PC-9 (cell line): Measurements from ENCODE around the gene MYO1F. TPM values are rescaled to one million over a fixed set of nuclear protein-coding genes. Genes with fewer than 3 reads are reported as not detected.

Source experiments
- BruUV-seq: library from RNA; stranded (reverse); fragments of 400-500 nt; replicated peaks from 2 replicates; lab custom pipeline; 2021; lab: Mats Ljungman, UMichigan
- CTCF ChIA-PET: fragments of 300-600 bp; sonication (Branson Sonifier 250); formaldehyde crosslinking; loops from one replicate; lab custom pipeline; 2022; ENCODE audit warnings: antibody characterized with exemption; lab: Charles Lee
- POLR2A ChIA-PET: fragments of 300-600 bp; sonication (Branson Sonifier 250); formaldehyde crosslinking; loops from one replicate; lab custom pipeline; 2022; ENCODE audit warnings: antibody characterized with exemption; ENCODE audit not compliant: unreplicated experiment; lab: Charles Lee
- DNase-seq, 2 experiments: peaks; one replicate each; pipeline versions ENCODE4 v3.0.0 to v3.0.0-alpha.2; 2015 to 2022; ENCODE audit warnings: mixed read lengths in 1 of 2
- H2AFZ ChIP-seq: fragments of 200-600 bp; sonication (generic); 2 replicates; pipeline ENCODE4 v1.8.1; 2017; ENCODE audit warnings: antibody characterized with exemption
- H3F3A ChIP-seq: fragments of 200-600 bp; sonication (generic); 2 replicates; pipeline ENCODE4 v1.8.1; 2017; ENCODE audit warnings: antibody characterized with exemption, mild to moderate bottlenecking, low read depth; ENCODE audit not compliant: insufficient read depth
- H3K27ac ChIP-seq: fragments of 200-600 bp; sonication (generic); 2 replicates; pipeline ENCODE4 v1.6.1; 2016; ENCODE audit warnings: mixed run types
- H3K27me3 ChIP-seq: fragments of 200-600 bp; sonication (generic); 2 replicates; pipeline ENCODE4 v1.6.1; 2016; ENCODE audit warnings: low read depth, mixed run types; ENCODE audit not compliant: insufficient read depth
- H3K36me3 ChIP-seq: fragments of 200-600 bp; sonication (generic); 2 replicates; pipeline ENCODE4 v1.6.1; 2016; ENCODE audit warnings: low read depth, mixed run types
- H3K4me1 ChIP-seq: fragments of 200-600 bp; sonication (generic); replicated peaks from 2 replicates; pipeline ENCODE4 v1.6.1; 2016; ENCODE audit warnings: mixed run types; ENCODE audit not compliant: insufficient read depth
- H3K4me2 ChIP-seq: fragments of 200-600 bp; sonication (generic); 2 replicates; pipeline ENCODE4 v1.6.1; 2017; ENCODE audit warnings: mixed run types
- H3K4me3 ChIP-seq: fragments of 200-600 bp; sonication (generic); 2 replicates; pipeline ENCODE4 v1.6.1; 2016; ENCODE audit warnings: mixed run types
- H3K79me2 ChIP-seq: fragments of 200-600 bp; sonication (generic); 2 replicates; pipeline ENCODE4 v1.6.1; 2017; ENCODE audit warnings: low read depth, mixed run types
- H3K9me2 ChIP-seq: fragments of 200-600 bp; sonication (generic); 2 replicates; pipeline ENCODE4 v1.8.1; 2017; ENCODE audit warnings: mild to moderate bottlenecking; ENCODE audit not compliant: insufficient read depth
- H3K9me3 ChIP-seq: fragments of 200-600 bp; sonication (generic); 2 replicates; pipeline ENCODE4 v1.8.1; 2016; ENCODE audit warnings: low read depth; ENCODE audit not compliant: insufficient read depth
- H4K20me1 ChIP-seq: fragments of 200-600 bp; sonication (generic); 2 replicates; pipeline ENCODE4 v1.8.1; 2017; ENCODE audit not compliant: insufficient read depth
- CTCF ChIP-seq: fragments of 200-600 bp; sonication (generic); conservative IDR thresholded peaks from 2 replicates; pipeline ENCODE4 v1.6.1; 2017; ENCODE audit warnings: mixed run types, antibody characterized with exemption, mild to moderate bottlenecking, moderate library complexity
- EZH2 ChIP-seq: fragments of 200-600 bp; sonication (generic); IDR thresholded peaks from 2 replicates; pipeline ENCODE4 v1.8.0; 2017; ENCODE audit warnings: antibody characterized with exemption, low read depth
- intact Hi-C: fragments of 100-400 bp; cut with micrococcal nuclease; formaldehyde crosslinking; loops from one replicate; pipeline ENCODE4 v1.10.0; 2022; ENCODE audit not compliant: unreplicated experiment
- total RNA-seq: library from RNA; stranded (reverse); gene quantifications from 2 replicates; pipeline ENCODE4 v1.2.3, GENCODE V29; 2021

MYO1F gene
- total RNA-seq, 1 experiment from 2014 or later: 1.3 TPM

GRCh38 chr19:8596168-8596567, 18.9 kb upstream of the MYO1F start:
- CTCF ChIA-PET: no interaction called here

GRCh38 chr19:8595651-8596050, 18.4 kb upstream of the MYO1F start:
- no peak overlapping the region for H3K4me2 ChIP-seq
- H2AFZ ChIP-seq: no peak overlapping the region
- no TSS peak for BruUV-seq
- H3K27ac ChIP-seq: no peak overlapping the region
- H3K27me3 ChIP-seq: peaks cover 78% of the 10 kb centered on the region
- H4K20me1 ChIP-seq: no peaks in the 10 kb centered on the region
- DNase-seq: no peak
- no peaks in the 10 kb centered on the region for H3K4me1 ChIP-seq
- intact Hi-C loops: no loop called here
- no peaks in the 10 kb centered on the region for H3F3A ChIP-seq
- no peak overlapping the region for H3K4me3 ChIP-seq
- no peaks in the 10 kb centered on the region for H3K36me3 ChIP-seq
- CTCF ChIA-PET: no interaction called here
- no peaks in the 10 kb centered on the region for H3K79me2 ChIP-seq
- peaks cover 7% of the 10 kb centered on the region for H3K9me3 ChIP-seq
- no peaks in the 10 kb centered on the region for H3K9me2 ChIP-seq
- POLR2A ChIA-PET: no interaction called here
- TF ChIP-seq EZH2 (no peak), CTCF (no peak)

More at GRCh38 chr19:8596168-8596567, 18.9 kb upstream of the MYO1F start:
- POLR2A ChIA-PET: interaction anchor here (0.5 kb wide), 1 partner anchor 129 kb away, joined by 6 read pairs; no protein-coding TSS in a partner anchor
- Histone ChIP-seq H3K27me3 (peaks cover 78% of the 10 kb centered on the region), H3K4me2 (no peak overlapping the region), H3F3A (no peaks in the 10 kb centered on the region), H4K20me1 (no peaks in the 10 kb centered on the region), H3K36me3 (no peaks in the 10 kb centered on the region), H3K4me3 (no peak overlapping the region), H3K9me3 (peaks cover 7% of the 10 kb centered on the region), H2AFZ (no peak overlapping the region), H3K79me2 (no peaks in the 10 kb centered on the region), H3K4me1 (no peaks in the 10 kb centered on the region), H3K27ac (no peak overlapping the region), H3K9me2 (no peaks in the 10 kb centered on the region)
- no peak for DNase-seq
- BruUV-seq: no TSS peak
- TF ChIP-seq CTCF: no peak
- TF ChIP-seq EZH2: no peak
- intact Hi-C loops: no loop called here

- H3K36me3 ChIP-seq: no peaks in the 10 kb centered on the region
- H3K27ac ChIP-seq: no peak overlapping the region
- no peaks in the 10 kb centered on the region for H3K79me2 ChIP-seq
- H2AFZ ChIP-seq: no peak overlapping the region
- no peaks in the 10 kb centered on the region for H3F3A ChIP-seq
- H3K9me3 ChIP-seq: peaks cover 7% of the 10 kb centered on the region
- H3K27me3 ChIP-seq: peaks cover 76% of the 10 kb centered on the region
- ChIA-PET CTCF (interaction anchor here (0.5 kb wide), 1 partner anchor 22 kb away, joined by 8 read pairs; no protein-coding TSS in a partner anchor), POLR2A (no interaction called here)
- H3K4me3 ChIP-seq: no peak overlapping the region
- H3K4me1 ChIP-seq: no peaks in the 10 kb centered on the region
- intact Hi-C loops: no loop called here
- peak; percentile 48; the same call in 1 of the 2 replicates for TF ChIP-seq CTCF
- TF ChIP-seq EZH2: no peak
- no peak for DNase-seq
- H4K20me1 ChIP-seq: no peaks in the 10 kb centered on the region; the same call in 1 of the 2 replicates
- BruUV-seq: no TSS peak
- H3K4me2 ChIP-seq: no peak overlapping the region
- no peaks in the 10 kb centered on the region for H3K9me2 ChIP-seq
These were observed 16.7 kb upstream of the MYO1F start for GRCh38 chr19:8593931-8594330.
